ENCODE measurements around the gene TPBGL. TPM values are rescaled to one million over a fixed set of nuclear protein-coding genes. Genes with fewer than 3 reads are reported as not detected.

The TPBGL gene
- total and polyA plus RNA-seq, 5 donors: 0.05 to 0.25 (median 0.09) TPM; not detected in 1

- H3K4me1 ChIP-seq (ENCODE audit: control insufficient read depth, insufficient read depth, low read length): peaks cover 3% of the 10 kb centered on the region
- no peaks in the 10 kb centered on the region for H3K9me3 ChIP-seq (ENCODE audit: control insufficient read depth, low read length)
- DNase-seq: peak in 2 of 3 donors; percentile 56 to 68
- no peak overlapping the region for H3K27ac ChIP-seq (ENCODE audit: low read length)
- H3K4me3 ChIP-seq (ENCODE audit: low read length): no peak overlapping the region
- ATAC-seq: peak; percentile 49 to 74
- H3K27me3 ChIP-seq (ENCODE audit: control insufficient read depth, insufficient read depth): no peaks in the 10 kb centered on the region
- intact Hi-C loops (cut with DNase I): loop anchor here (1.0 to 10.0 kb wide), 6 partner anchors 54 to 244 kb away; partner anchors contain the start of gene GDPD5 (in 1 of the 4)
- 73% methylated on average over 15 of the region's 15 CpGs for WGBS
These were observed 40.3 kb downstream of the TPBGL start for GRCh38 chr11:75280770-75281468.

DNA sequence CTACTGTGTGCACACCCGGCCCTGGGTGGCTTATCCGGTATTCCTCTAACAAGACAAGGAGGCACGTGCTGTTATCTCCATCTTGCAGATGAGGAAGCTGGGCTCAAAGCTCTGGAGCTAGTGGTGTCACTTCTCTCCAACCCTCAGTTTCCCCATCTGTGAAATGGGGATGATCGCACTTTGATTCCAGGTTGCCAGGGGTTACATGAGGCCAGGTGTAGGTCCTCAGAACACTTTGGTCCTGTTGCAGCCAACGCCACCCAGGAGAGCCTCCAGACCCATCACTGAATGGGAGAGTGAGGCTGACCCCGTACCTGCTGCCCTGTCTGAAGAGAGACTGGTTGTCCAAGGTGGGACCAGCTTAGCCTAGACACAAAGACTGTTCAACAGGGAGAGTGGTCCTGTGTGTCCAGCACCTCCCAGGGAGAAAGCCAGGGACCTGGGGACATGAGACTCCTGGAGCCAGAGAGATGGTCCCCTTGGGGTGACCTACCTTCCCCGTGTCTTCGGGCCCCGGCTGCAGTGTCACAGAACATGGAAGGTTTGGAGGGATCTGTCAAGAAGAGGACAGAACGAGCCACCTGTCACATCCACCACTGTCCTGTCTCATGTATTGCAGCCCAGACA is 41.0 kb downstream of the TPBGL start:
- ATAC-seq (no peak), DNase-seq (peak in 2 of 3 donors; percentile 36 to 42)
- no peak overlapping the region for H3K27ac ChIP-seq (ENCODE audit: low read length)
- H3K9me3 ChIP-seq (ENCODE audit: control insufficient read depth, low read length): no peaks in the 10 kb centered on the region
- no peak overlapping the region for H3K4me3 ChIP-seq (ENCODE audit: low read length)
- no peaks in the 10 kb centered on the region for H3K27me3 ChIP-seq (ENCODE audit: control insufficient read depth, insufficient read depth)
- WGBS: 89% methylated on average over 10 of the region's 10 CpGs
- peaks cover 3% of the 10 kb centered on the region for H3K4me1 ChIP-seq (ENCODE audit: control insufficient read depth, insufficient read depth, low read length)
- intact Hi-C loops (cut with DNase I): loop anchor here (2.0 to 10.0 kb wide), 5 partner anchors 53 to 243 kb away; partner anchors contain the start of gene GDPD5 (in 1 of the 4)

GRCh38 chr11:75283391-75283931 is 42.9 kb downstream of the TPBGL start:
- intact Hi-C loops (cut with DNase I): loop anchor here in 3 of 4 donors (5.0 to 10.0 kb wide), 3 partner anchors 51 to 241 kb away; partner anchors contain the start of gene GDPD5 (in 1 of the 3)
- Histone ChIP-seq H3K27me3 (ENCODE audit: control insufficient read depth, insufficient read depth) (no peaks in the 10 kb centered on the region), H3K4me3 (ENCODE audit: low read length) (no peak overlapping the region), H3K4me1 (ENCODE audit: control insufficient read depth, insufficient read depth, low read length) (peaks cover 3% of the 10 kb centered on the region), H3K27ac (ENCODE audit: low read length) (no peak overlapping the region), H3K9me3 (ENCODE audit: control insufficient read depth, low read length) (no peaks in the 10 kb centered on the region)
- DNase-seq (peak in 2 of 3 donors; percentile 40 to 43), ATAC-seq (no peak)
- 86% methylated on average over 16 of the region's 16 CpGs for WGBS

DNA sequence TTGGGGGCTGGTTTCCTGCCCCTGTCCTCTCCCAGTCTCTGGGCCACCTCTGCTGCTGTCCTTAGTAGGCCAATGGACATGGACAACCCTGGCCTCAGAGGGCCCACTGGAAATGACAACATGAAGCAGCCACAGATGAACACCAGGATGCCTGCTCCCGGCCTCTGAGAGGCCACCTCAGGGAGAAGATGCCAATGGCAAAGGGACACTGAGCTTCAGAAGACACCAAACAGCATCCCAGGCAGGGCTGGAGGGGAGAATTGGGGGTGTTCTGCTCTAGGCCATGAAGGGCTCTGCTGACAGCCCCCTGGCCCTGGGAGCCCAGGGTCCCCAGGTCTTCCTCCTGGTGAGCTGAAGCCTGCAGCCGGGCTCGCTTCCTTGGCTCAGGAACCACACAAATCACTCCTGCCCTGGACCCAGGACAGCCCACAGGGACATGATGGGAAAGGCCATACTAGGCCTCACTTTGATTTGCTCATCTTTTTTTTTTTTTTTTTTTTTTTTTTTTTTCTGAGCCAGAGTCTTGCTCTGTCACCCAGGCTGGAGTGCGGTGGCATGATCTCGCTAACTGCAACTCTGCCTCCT is 45.3 kb downstream of the TPBGL start:
- intact Hi-C loops (cut with DNase I): loop anchor here in 2 of 4 donors (10.0 kb wide), 2 partner anchors 49 to 239 kb away; partner anchors contain the start of gene GDPD5 (in 1 of the 2)
- no peak overlapping the region for H3K27ac ChIP-seq (ENCODE audit: low read length)
- H3K4me3 ChIP-seq (ENCODE audit: low read length): no peak overlapping the region
- H3K4me1 ChIP-seq (ENCODE audit: control insufficient read depth, insufficient read depth, low read length): no peaks in the 10 kb centered on the region
- H3K9me3 ChIP-seq (ENCODE audit: control insufficient read depth, low read length): no peaks in the 10 kb centered on the region
- over 99% methylated on average over 5 of the region's 5 CpGs for WGBS
- DNase-seq (peak in 2 of 3 donors; percentile 23 to 28), ATAC-seq (no peak)
- no peaks in the 10 kb centered on the region for H3K27me3 ChIP-seq (ENCODE audit: control insufficient read depth, insufficient read depth)

- intact Hi-C loops (cut with DNase I): loop anchor here in 2 of 4 donors (10.0 kb wide), 2 partner anchors 48 to 238 kb away; partner anchors contain the start of gene GDPD5 (in 1 of the 2)
- Histone ChIP-seq H3K4me1 (ENCODE audit: control insufficient read depth, insufficient read depth, low read length) (no peaks in the 10 kb centered on the region), H3K4me3 (ENCODE audit: low read length) (no peak overlapping the region), H3K9me3 (ENCODE audit: control insufficient read depth, low read length) (no peaks in the 10 kb centered on the region), H3K27ac (ENCODE audit: low read length) (no peak overlapping the region), H3K27me3 (ENCODE audit: control insufficient read depth, insufficient read depth) (no peaks in the 10 kb centered on the region)
- ATAC-seq (no peak), DNase-seq (peak in 2 of 3 donors; percentile 54 to 59)
- 71% methylated on average over 14 of the region's 14 CpGs for WGBS
These were observed 46.4 kb downstream of the TPBGL start for GRCh38 chr11:75286826-75287465.

DNA sequence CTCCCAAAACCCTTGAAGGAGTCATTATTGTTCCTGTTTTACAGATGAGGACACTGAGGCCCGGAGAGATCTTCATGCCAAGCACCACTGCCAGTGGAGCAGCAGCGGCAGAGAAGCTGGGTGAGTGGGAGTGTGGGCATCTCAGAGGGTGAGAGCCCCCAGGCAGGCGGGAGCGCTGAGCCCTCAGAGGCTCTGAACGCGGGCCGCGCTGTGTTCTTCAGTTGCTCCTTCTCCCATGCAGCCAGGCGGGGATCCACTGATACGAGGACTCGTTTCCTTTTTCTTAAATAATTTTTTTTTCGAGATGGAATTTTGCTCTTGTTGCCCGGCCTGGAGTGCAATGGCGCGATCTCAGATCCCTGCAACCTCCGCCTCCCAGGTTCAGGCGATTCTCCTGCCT is 47.0 kb downstream of the TPBGL start:
- intact Hi-C loops (cut with DNase I): loop anchor here in 2 of 4 donors (10.0 kb wide), 2 partner anchors 47 to 237 kb away; partner anchors contain the start of gene GDPD5 (in 1 of the 2)
- ATAC-seq: no peak

DNA sequence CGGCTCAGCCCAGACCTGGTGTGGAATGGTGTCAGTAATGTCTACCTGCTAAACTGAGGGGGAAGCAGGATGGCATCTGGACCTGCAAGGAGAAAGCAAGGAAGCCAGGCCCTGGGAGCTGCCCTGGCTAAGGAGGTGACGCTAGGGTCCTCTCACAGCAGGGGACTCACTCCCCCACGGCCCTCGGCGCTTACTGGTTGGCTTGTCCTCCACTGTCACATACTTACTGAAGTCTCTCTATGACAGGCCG is 48.9 kb downstream of the TPBGL start:
- ATAC-seq (no peak), DNase-seq (peak in 2 of 3 donors; percentile 13 to 37)
- no peak overlapping the region for H3K4me3 ChIP-seq (ENCODE audit: low read length)
- 79% methylated on average over 6 of the region's 6 CpGs for WGBS
- intact Hi-C loops (cut with DNase I): loop anchor here in 2 of 4 donors (10.0 kb wide), 2 partner anchors 45 to 235 kb away; partner anchors contain the start of gene GDPD5 (in 1 of the 2)
- H3K4me1 ChIP-seq (ENCODE audit: control insufficient read depth, insufficient read depth, low read length): no peaks in the 10 kb centered on the region
- H3K27ac ChIP-seq (ENCODE audit: low read length): no peak overlapping the region
- no peaks in the 10 kb centered on the region for H3K27me3 ChIP-seq (ENCODE audit: control insufficient read depth, insufficient read depth)
- no peaks in the 10 kb centered on the region for H3K9me3 ChIP-seq (ENCODE audit: control insufficient read depth, low read length)

More for the DNA sequence above, 47.0 kb downstream of the TPBGL start:
- 95% methylated on average over 17 of the region's 17 CpGs for WGBS
- no peaks in the 10 kb centered on the region for H3K27me3 ChIP-seq (ENCODE audit: control insufficient read depth, insufficient read depth)
- no peak overlapping the region for H3K4me3 ChIP-seq (ENCODE audit: low read length)
- H3K9me3 ChIP-seq (ENCODE audit: control insufficient read depth, low read length): no peaks in the 10 kb centered on the region
- H3K27ac ChIP-seq (ENCODE audit: low read length): no peak overlapping the region
- DNase-seq: peak in 2 of 3 donors; percentile 30 to 41
- H3K4me1 ChIP-seq (ENCODE audit: control insufficient read depth, insufficient read depth, low read length): no peaks in the 10 kb centered on the region

DNA sequence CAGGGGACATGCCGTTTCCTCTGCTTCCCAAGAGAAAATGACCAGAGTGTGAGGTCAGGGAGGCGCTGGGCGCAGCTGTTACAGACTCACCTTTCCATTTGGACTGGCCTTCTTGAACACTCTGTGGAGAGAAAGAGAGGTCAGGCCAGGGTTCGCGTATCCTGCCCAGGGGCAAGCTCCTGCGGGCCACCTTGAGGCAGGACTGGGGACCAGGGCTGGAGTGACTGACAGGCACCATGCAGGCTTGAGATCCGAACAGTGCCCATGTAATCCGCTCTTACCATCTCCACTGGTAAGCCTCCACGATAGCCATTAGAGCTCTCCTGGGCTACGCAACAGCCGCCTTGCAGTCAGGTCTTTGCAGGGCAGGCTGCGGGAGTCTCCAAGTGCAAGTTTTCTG is 49.3 kb downstream of the TPBGL start:
- 93% methylated on average over 12 of the region's 12 CpGs for WGBS
- peak in 2 of 3 donors; percentile 12 to 14 for DNase-seq
- intact Hi-C loops (cut with DNase I): loop anchor here in 2 of 4 donors (10.0 kb wide), 2 partner anchors 45 to 235 kb away; partner anchors contain the start of gene GDPD5 (in 1 of the 2)
- Histone ChIP-seq H3K9me3 (ENCODE audit: control insufficient read depth, low read length) (no peaks in the 10 kb centered on the region), H3K27me3 (ENCODE audit: control insufficient read depth, insufficient read depth) (no peaks in the 10 kb centered on the region), H3K27ac (ENCODE audit: low read length) (no peak overlapping the region), H3K4me1 (ENCODE audit: control insufficient read depth, insufficient read depth, low read length) (no peaks in the 10 kb centered on the region), H3K4me3 (ENCODE audit: low read length) (no peak overlapping the region)
- ATAC-seq: no peak

- H3K9me3 ChIP-seq (ENCODE audit: control insufficient read depth, low read length): no peaks in the 10 kb centered on the region
- DNase-seq (peak in 2 of 3 donors; percentile 28 to 48), ATAC-seq (no peak)
- no peaks in the 10 kb centered on the region for H3K4me1 ChIP-seq (ENCODE audit: control insufficient read depth, insufficient read depth, low read length)
- intact Hi-C loops (cut with DNase I): no loop called here
- H3K4me3 ChIP-seq (ENCODE audit: low read length): no peak overlapping the region
- WGBS: 91% methylated on average over 6 of the region's 6 CpGs
- H3K27me3 ChIP-seq (ENCODE audit: control insufficient read depth, insufficient read depth): no peaks in the 10 kb centered on the region
- H3K27ac ChIP-seq (ENCODE audit: low read length): no peak overlapping the region
These were observed 51.2 kb downstream of the TPBGL start for GRCh38 chr11:75291741-75292140.

DNA sequence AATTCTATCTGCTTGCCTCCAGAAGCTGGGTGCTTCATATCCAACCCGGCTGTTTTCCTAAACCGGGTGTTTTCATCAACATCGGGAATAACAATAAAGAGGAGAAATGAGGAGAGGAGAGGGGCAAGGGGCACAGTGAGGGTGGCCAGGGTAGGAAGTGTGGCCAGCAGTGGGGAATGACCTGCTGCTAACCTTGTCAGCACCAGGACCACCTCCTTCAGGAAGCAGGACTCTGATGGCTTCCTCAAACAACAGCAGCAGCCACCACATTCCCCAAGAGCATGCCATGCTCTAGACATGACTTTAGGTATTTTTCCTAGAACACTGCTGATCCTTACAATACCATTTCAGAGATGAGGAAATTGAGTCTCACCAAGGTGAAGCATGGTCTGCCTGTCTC is 52.4 kb downstream of the TPBGL start:
- no peaks in the 10 kb centered on the region for H3K9me3 ChIP-seq (ENCODE audit: control insufficient read depth, low read length)
- DNase-seq (peak in 1 of 3 donors; percentile 11), ATAC-seq (no peak)
- H3K27me3 ChIP-seq (ENCODE audit: control insufficient read depth, insufficient read depth): no peaks in the 10 kb centered on the region
- intact Hi-C loops (cut with DNase I): no loop called here
- no peak overlapping the region for H3K27ac ChIP-seq (ENCODE audit: low read length)
- 69% methylated on average over 3 of the region's 3 CpGs for WGBS
- H3K4me3 ChIP-seq (ENCODE audit: low read length): no peak overlapping the region
- no peaks in the 10 kb centered on the region for H3K4me1 ChIP-seq (ENCODE audit: control insufficient read depth, insufficient read depth, low read length)
